Measurements from ENCODE around the gene KIF25.

Gene KIF25

GRCh38 chr6:168043193-168043847 is 45.8 kb downstream of the KIF25 start:
- TF ChIP-seq EGR1 (IDR thresholded peaks at IDR 0.05) (no peak), YY1 (IDR thresholded peaks at IDR 0.05; ENCODE audit: low read depth) (no peak), EP300 (IDR thresholded peaks at IDR 0.05; ENCODE audit: borderline replicate concordance) (no peak), TCF12 (IDR thresholded peaks at IDR 0.05; ENCODE audit: low read depth) (no peak), MAX (IDR thresholded peaks at IDR 0.05) (no peak), TEAD4 (IDR thresholded peaks at IDR 0.05) (no peak), NFIC (IDR thresholded peaks at IDR 0.05) (no peak), CEBPB (IDR thresholded peaks at IDR 0.05) (no peak), FOXM1 (IDR thresholded peaks at IDR 0.05; ENCODE audit: borderline replicate concordance, low read depth) (no peak), TAF1 (IDR thresholded peaks at IDR 0.05; ENCODE audit: low read depth) (no peak), ZBTB7A (IDR thresholded peaks at IDR 0.05; ENCODE audit: low read depth) (no peak), RAD21 (IDR thresholded peaks at IDR 0.05; ENCODE audit: low read depth) (no peak), CREB1 (IDR thresholded peaks at IDR 0.05; ENCODE audit: low read depth) (no peak)
- TF ChIP-seq, protein P1, sequence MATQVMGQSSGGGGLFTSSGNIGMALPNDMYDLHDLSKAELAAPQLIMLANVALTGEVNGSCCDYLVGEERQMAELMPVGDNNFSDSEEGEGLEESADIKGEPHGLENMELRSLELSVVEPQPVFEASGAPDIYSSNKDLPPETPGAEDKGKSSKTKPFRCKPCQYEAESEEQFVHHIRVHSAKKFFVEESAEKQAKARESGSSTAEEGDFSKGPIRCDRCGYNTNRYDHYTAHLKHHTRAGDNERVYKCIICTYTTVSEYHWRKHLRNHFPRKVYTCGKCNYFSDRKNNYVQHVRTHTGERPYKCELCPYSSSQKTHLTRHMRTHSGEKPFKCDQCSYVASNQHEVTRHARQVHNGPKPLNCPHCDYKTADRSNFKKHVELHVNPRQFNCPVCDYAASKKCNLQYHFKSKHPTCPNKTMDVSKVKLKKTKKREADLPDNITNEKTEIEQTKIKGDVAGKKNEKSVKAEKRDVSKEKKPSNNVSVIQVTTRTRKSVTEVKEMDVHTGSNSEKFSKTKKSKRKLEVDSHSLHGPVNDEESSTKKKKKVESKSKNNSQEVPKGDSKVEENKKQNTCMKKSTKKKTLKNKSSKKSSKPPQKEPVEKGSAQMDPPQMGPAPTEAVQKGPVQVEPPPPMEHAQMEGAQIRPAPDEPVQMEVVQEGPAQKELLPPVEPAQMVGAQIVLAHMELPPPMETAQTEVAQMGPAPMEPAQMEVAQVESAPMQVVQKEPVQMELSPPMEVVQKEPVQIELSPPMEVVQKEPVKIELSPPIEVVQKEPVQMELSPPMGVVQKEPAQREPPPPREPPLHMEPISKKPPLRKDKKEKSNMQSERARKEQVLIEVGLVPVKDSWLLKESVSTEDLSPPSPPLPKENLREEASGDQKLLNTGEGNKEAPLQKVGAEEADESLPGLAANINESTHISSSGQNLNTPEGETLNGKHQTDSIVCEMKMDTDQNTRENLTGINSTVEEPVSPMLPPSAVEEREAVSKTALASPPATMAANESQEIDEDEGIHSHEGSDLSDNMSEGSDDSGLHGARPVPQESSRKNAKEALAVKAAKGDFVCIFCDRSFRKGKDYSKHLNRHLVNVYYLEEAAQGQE (IDR thresholded peaks at IDR 0.05; ENCODE audit: low read depth): no peak
- TF ChIP-seq, protein P2, sequence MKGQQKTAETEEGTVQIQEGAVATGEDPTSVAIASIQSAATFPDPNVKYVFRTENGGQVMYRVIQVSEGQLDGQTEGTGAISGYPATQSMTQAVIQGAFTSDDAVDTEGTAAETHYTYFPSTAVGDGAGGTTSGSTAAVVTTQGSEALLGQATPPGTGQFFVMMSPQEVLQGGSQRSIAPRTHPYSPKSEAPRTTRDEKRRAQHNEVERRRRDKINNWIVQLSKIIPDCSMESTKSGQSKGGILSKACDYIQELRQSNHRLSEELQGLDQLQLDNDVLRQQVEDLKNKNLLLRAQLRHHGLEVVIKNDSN (IDR thresholded peaks at IDR 0.05): no peak

DNA sequence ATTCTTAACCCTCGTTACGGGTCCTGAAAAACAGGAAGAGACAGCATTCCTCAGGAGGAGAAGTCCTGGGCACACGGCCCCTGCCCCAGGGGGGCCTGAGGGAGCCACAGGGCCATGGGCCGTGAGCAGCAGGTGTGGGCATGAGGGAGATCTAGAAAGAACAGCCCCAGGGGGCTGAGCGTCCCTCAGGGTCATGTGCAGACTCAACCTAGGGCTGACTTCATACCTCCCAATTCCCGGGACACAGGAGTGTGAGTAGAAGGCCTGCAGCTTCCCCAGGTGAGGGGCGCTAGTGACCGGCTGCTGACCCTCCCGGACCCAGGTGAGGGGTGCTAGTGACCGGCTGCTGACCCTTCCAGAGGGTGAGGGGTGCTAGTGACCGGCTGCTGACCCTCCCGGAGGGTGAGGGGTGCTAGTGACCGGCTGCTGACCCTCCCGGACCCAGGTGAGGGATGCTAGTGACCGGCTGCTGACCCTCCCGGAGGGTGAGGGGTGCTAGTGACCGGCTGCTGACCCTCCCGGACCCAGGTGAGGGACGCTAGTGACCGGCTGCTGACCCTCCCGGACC is 46.5 kb downstream of the KIF25 start:
- TF ChIP-seq RAD21 (IDR thresholded peaks at IDR 0.05; ENCODE audit: low read depth): no peak
- TF ChIP-seq, protein P2 (IDR thresholded peaks at IDR 0.05): no peak
- TF ChIP-seq, protein P1 (IDR thresholded peaks at IDR 0.05; ENCODE audit: low read depth): no peak
- TF ChIP-seq YY1 (IDR thresholded peaks at IDR 0.05; ENCODE audit: low read depth): no peak
- no peak for TF ChIP-seq TCF12 (IDR thresholded peaks at IDR 0.05; ENCODE audit: low read depth)
- no peak for TF ChIP-seq CEBPB (IDR thresholded peaks at IDR 0.05)
- TF ChIP-seq CREB1 (IDR thresholded peaks at IDR 0.05; ENCODE audit: low read depth): no peak
- TF ChIP-seq MAX (IDR thresholded peaks at IDR 0.05): no peak
- TF ChIP-seq TAF1 (IDR thresholded peaks at IDR 0.05; ENCODE audit: low read depth): no peak
- TF ChIP-seq EP300 (IDR thresholded peaks at IDR 0.05; ENCODE audit: borderline replicate concordance): no peak
- TF ChIP-seq EGR1 (IDR thresholded peaks at IDR 0.05): no peak
- TF ChIP-seq NFIC (IDR thresholded peaks at IDR 0.05): no peak
- no peak for TF ChIP-seq ZBTB7A (IDR thresholded peaks at IDR 0.05; ENCODE audit: low read depth)
- TF ChIP-seq FOXM1 (IDR thresholded peaks at IDR 0.05; ENCODE audit: borderline replicate concordance, low read depth): no peak

- TF ChIP-seq CREB1 (IDR thresholded peaks at IDR 0.05; ENCODE audit: low read depth) (no peak), ZBTB7A (IDR thresholded peaks at IDR 0.05; ENCODE audit: low read depth) (no peak), RAD21 (IDR thresholded peaks at IDR 0.05; ENCODE audit: low read depth) (no peak), EP300 (IDR thresholded peaks at IDR 0.05; ENCODE audit: borderline replicate concordance) (no peak), MAX (IDR thresholded peaks at IDR 0.05) (no peak), TCF12 (IDR thresholded peaks at IDR 0.05; ENCODE audit: low read depth) (no peak), FOXM1 (IDR thresholded peaks at IDR 0.05; ENCODE audit: borderline replicate concordance, low read depth) (no peak), EGR1 (IDR thresholded peaks at IDR 0.05) (no peak), TEAD4 (IDR thresholded peaks at IDR 0.05) (no peak)
Observed at GRCh38 chr6:168044521-168045130, 47.2 kb downstream of the KIF25 start.

- TF ChIP-seq TAF1 (IDR thresholded peaks at IDR 0.05; ENCODE audit: low read depth) (no peak), EP300 (IDR thresholded peaks at IDR 0.05; ENCODE audit: borderline replicate concordance) (no peak), CREB1 (IDR thresholded peaks at IDR 0.05; ENCODE audit: low read depth) (no peak), YY1 (IDR thresholded peaks at IDR 0.05; ENCODE audit: low read depth) (no peak), ZBTB7A (IDR thresholded peaks at IDR 0.05; ENCODE audit: low read depth) (no peak), TCF12 (IDR thresholded peaks at IDR 0.05; ENCODE audit: low read depth) (no peak), NFIC (IDR thresholded peaks at IDR 0.05) (no peak), TEAD4 (IDR thresholded peaks at IDR 0.05) (no peak), FOXM1 (IDR thresholded peaks at IDR 0.05; ENCODE audit: borderline replicate concordance, low read depth) (no peak), CEBPB (IDR thresholded peaks at IDR 0.05) (no peak), EGR1 (IDR thresholded peaks at IDR 0.05) (no peak), MAX (IDR thresholded peaks at IDR 0.05) (no peak)
- TF ChIP-seq, protein P2 (IDR thresholded peaks at IDR 0.05): no peak
- TF ChIP-seq, protein P1 (IDR thresholded peaks at IDR 0.05; ENCODE audit: low read depth): no peak
Observed at GRCh38 chr6:168045141-168045691, 47.7 kb downstream of the KIF25 start.

All from Ishikawa (cell line).